WTC11 (cell line): ENCODE measurements around the gene RYR3. TPM values are rescaled to one million over a fixed set of nuclear protein-coding genes. Genes with fewer than 3 reads are reported as not detected.

Source experiments
- ATAC-seq: fragments of 200-7000 bp; cut with Tn5 transposase; 2 replicates; pipeline ENCODE4 v1.10.0; 2021; ENCODE audit warnings: mild to moderate bottlenecking, moderate library complexity
- CTCF ChIA-PET: fragments of 300-600 bp; sonication (Branson Sonifier 250); formaldehyde crosslinking; loops from one replicate; lab custom pipeline; 2021; ENCODE audit warnings: antibody characterized with exemption; lab: Charles Lee
- POLR2A ChIA-PET: fragments of 350-600 bp; sonication (Branson Sonifier 250); formaldehyde crosslinking; loops from one replicate; lab custom pipeline; 2021; ENCODE audit warnings: antibody characterized with exemption; lab: Charles Lee
- DNase-seq: peaks from one replicate; pipeline ENCODE4 v3.0.0; 2021; ENCODE audit warnings: low spot score
- H3K27ac Mint-ChIP-seq: 2 replicates; pipeline ENCODE4 v1.8.0; 2021; ENCODE audit warnings: mixed read lengths
- H3K27me3 Mint-ChIP-seq: 2 replicates; pipeline ENCODE4 v1.8.0; 2021; ENCODE audit warnings: low read depth, mild to moderate bottlenecking, moderate library complexity, mixed read lengths
- H3K36me3 Mint-ChIP-seq: 2 replicates; pipeline ENCODE4 v1.8.0; 2021; ENCODE audit warnings: mixed read lengths
- H3K4me1 Mint-ChIP-seq: 2 replicates; pipeline ENCODE4 v1.8.0; 2022; ENCODE audit warnings: mixed read lengths
- H3K4me3 Mint-ChIP-seq: 2 replicates; pipeline ENCODE4 v1.8.0; 2021; ENCODE audit warnings: mild to moderate bottlenecking, moderate library complexity, mixed read lengths
- H3K9me3 Mint-ChIP-seq: 2 replicates; pipeline ENCODE4 v1.8.0; 2021; ENCODE audit warnings: mixed read lengths
- ARID4B ChIP-seq: sonication (generic); formaldehyde crosslinking; IDR thresholded peaks from 2 replicates; pipeline ENCODE4 v1.8.0; 2023; ENCODE audit warnings: missing genetic modification reagents, mild to moderate bottlenecking, borderline replicate concordance
- ATF6 ChIP-seq: sonication (generic); formaldehyde crosslinking; IDR thresholded peaks from 2 replicates; pipeline ENCODE4 v1.8.1; 2023; ENCODE audit warnings: mild to moderate bottlenecking, missing genetic modification reagents
- ESRRA ChIP-seq: sonication (generic); formaldehyde crosslinking; IDR thresholded peaks from 2 replicates; pipeline ENCODE4 v1.8.1; 2022; ENCODE audit warnings: mild to moderate bottlenecking, missing genetic modification reagents, borderline replicate concordance
- GABPB1 ChIP-seq: sonication (generic); formaldehyde crosslinking; IDR thresholded peaks from 2 replicates; pipeline ENCODE4 v1.8.1; 2023; ENCODE audit warnings: mild to moderate bottlenecking, missing genetic modification reagents
- IRF2 ChIP-seq: sonication (generic); formaldehyde crosslinking; IDR thresholded peaks from 2 replicates; pipeline ENCODE4 v1.8.0; 2022; ENCODE audit warnings: low read depth, missing genetic modification reagents, borderline replicate concordance
- MYBL2 ChIP-seq: sonication (generic); formaldehyde crosslinking; IDR thresholded peaks from 2 replicates; pipeline ENCODE4 v1.8.1; 2023; ENCODE audit warnings: mild to moderate bottlenecking, moderate library complexity, missing genetic modification reagents
- NFE2L1 ChIP-seq: sonication (generic); formaldehyde crosslinking; IDR thresholded peaks from 2 replicates; pipeline ENCODE4 v1.8.1; 2023; ENCODE audit warnings: missing genetic modification reagents
- OVOL2 ChIP-seq: fragments of 250-450 bp; sonication (Bioruptor Pico); IDR thresholded peaks from 2 replicates; pipeline ENCODE4 v1.9.0; 2021; ENCODE audit warnings: mild to moderate bottlenecking, borderline replicate concordance
- PRRX2 ChIP-seq: fragments of 250-450 bp; sonication (Bioruptor Pico); IDR thresholded peaks from 2 replicates; pipeline ENCODE4 v1.8.0; 2021; ENCODE audit warnings: mild to moderate bottlenecking
- RELA ChIP-seq: sonication (generic); formaldehyde crosslinking; IDR thresholded peaks from 2 replicates; pipeline ENCODE4 v1.8.1; 2022; ENCODE audit warnings: missing genetic modification reagents, mild to moderate bottlenecking, borderline replicate concordance
- USF2 ChIP-seq: sonication (generic); formaldehyde crosslinking; IDR thresholded peaks from 2 replicates; pipeline ENCODE4 v1.8.1; 2023; ENCODE audit warnings: mild to moderate bottlenecking, missing genetic modification reagents, moderate library complexity
- ZNF317 ChIP-seq: sonication (generic); formaldehyde crosslinking; IDR thresholded peaks from 2 replicates; pipeline ENCODE4 v1.8.1; 2023; ENCODE audit warnings: low read depth, mild to moderate bottlenecking, moderate library complexity, missing genetic modification reagents, borderline replicate concordance
- total RNA-seq: library from RNA; stranded (reverse); gene quantifications from 3 replicates; pipeline ENCODE4 v1.2.3, GENCODE V29; 2021
- TF ChIP-seq, protein P1 (sequence below): sonication (generic); formaldehyde crosslinking; IDR thresholded peaks from 2 replicates; pipeline ENCODE4 v1.8.1; 2022; ENCODE audit warnings: mild to moderate bottlenecking, missing genetic modification reagents, moderate library complexity, borderline replicate concordance
- TF ChIP-seq, protein P2 (sequence below): sonication (generic); formaldehyde crosslinking; IDR thresholded peaks from 2 replicates; pipeline ENCODE4 v1.8.0; 2022; ENCODE audit warnings: missing genetic modification reagents
- TF ChIP-seq, protein P3 (sequence below): fragments of 250-450 bp; sonication (Bioruptor Pico); IDR thresholded peaks from 2 replicates; pipeline ENCODE4 v1.9.0; 2021; ENCODE audit warnings: moderate library complexity, mild to moderate bottlenecking, inconsistent platforms, borderline replicate concordance
- TF ChIP-seq, protein P4 (sequence below): sonication (generic); formaldehyde crosslinking; IDR thresholded peaks from 2 replicates; pipeline ENCODE4 v1.8.1; 2023; ENCODE audit warnings: mild to moderate bottlenecking, missing genetic modification reagents, borderline replicate concordance
- TF ChIP-seq, protein P5 (sequence below): sonication (generic); formaldehyde crosslinking; IDR thresholded peaks from 2 replicates; pipeline ENCODE4 v1.8.1; 2022; ENCODE audit warnings: missing genetic modification reagents, borderline replicate concordance

The RYR3 gene
- total RNA-seq, 1 experiment from 2014 or later = 1.4 TPM

GRCh38 chr15:33535135-33535534 is 224.4 kb downstream of the RYR3 start:
- ATAC-seq = no peak
- H3K36me3 Mint-ChIP-seq = no peaks in the 10 kb centered on the region
- no peak overlapping the region for H3K27ac Mint-ChIP-seq
- H3K9me3 Mint-ChIP-seq = no peaks in the 10 kb centered on the region
- CTCF ChIA-PET = no interaction called here
- POLR2A ChIA-PET = no interaction called here
- H3K27me3 Mint-ChIP-seq = no peaks in the 10 kb centered on the region; the same call in 1 of the 2 replicates
- H3K4me1 Mint-ChIP-seq = peaks cover 3% of the 10 kb centered on the region
- no peak for DNase-seq
- no peak overlapping the region for H3K4me3 Mint-ChIP-seq
- TF ChIP-seq IRF2 (no peak), MYBL2 (CRISPR knock-in tag) (no peak), RELA (CRISPR knock-in tag) (no peak), ESRRA (CRISPR knock-in tag) (no peak), GABPB1 (CRISPR knock-in tag) (no peak), PRRX2 (CRISPR knock-in tag) (no peak), OVOL2 (CRISPR knock-in tag) (no peak), USF2 (CRISPR knock-in tag) (no peak), ZNF317 (CRISPR knock-in tag) (no peak), NFE2L1 (CRISPR knock-in tag) (no peak), ARID4B (CRISPR knock-in tag) (no peak), ATF6 (CRISPR knock-in tag) (no peak)
- TF ChIP-seq, protein P1, sequence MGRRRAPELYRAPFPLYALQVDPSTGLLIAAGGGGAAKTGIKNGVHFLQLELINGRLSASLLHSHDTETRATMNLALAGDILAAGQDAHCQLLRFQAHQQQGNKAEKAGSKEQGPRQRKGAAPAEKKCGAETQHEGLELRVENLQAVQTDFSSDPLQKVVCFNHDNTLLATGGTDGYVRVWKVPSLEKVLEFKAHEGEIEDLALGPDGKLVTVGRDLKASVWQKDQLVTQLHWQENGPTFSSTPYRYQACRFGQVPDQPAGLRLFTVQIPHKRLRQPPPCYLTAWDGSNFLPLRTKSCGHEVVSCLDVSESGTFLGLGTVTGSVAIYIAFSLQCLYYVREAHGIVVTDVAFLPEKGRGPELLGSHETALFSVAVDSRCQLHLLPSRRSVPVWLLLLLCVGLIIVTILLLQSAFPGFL = no peak
- TF ChIP-seq, protein P2, sequence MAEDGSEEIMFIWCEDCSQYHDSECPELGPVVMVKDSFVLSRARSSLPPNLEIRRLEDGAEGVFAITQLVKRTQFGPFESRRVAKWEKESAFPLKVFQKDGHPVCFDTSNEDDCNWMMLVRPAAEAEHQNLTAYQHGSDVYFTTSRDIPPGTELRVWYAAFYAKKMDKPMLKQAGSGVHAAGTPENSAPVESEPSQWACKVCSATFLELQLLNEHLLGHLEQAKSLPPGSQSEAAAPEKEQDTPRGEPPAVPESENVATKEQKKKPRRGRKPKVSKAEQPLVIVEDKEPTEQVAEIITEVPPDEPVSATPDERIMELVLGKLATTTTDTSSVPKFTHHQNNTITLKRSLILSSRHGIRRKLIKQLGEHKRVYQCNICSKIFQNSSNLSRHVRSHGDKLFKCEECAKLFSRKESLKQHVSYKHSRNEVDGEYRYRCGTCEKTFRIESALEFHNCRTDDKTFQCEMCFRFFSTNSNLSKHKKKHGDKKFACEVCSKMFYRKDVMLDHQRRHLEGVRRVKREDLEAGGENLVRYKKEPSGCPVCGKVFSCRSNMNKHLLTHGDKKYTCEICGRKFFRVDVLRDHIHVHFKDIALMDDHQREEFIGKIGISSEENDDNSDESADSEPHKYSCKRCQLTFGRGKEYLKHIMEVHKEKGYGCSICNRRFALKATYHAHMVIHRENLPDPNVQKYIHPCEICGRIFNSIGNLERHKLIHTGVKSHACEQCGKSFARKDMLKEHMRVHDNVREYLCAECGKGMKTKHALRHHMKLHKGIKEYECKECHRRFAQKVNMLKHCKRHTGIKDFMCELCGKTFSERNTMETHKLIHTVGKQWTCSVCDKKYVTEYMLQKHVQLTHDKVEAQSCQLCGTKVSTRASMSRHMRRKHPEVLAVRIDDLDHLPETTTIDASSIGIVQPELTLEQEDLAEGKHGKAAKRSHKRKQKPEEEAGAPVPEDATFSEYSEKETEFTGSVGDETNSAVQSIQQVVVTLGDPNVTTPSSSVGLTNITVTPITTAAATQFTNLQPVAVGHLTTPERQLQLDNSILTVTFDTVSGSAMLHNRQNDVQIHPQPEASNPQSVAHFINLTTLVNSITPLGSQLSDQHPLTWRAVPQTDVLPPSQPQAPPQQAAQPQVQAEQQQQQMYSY (CRISPR knock-in tag) = no peak
- TF ChIP-seq, protein P3, sequence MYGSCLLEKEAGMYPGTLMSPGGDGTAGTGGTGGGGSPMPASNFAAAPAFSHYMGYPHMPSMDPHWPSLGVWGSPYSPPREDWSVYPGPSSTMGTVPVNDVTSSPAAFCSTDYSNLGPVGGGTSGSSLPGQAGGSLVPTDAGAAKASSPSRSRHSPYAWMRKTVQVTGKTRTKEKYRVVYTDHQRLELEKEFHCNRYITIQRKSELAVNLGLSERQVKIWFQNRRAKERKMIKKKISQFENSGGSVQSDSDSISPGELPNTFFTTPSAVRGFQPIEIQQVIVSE (CRISPR knock-in tag) = no peak
- TF ChIP-seq, protein P4, sequence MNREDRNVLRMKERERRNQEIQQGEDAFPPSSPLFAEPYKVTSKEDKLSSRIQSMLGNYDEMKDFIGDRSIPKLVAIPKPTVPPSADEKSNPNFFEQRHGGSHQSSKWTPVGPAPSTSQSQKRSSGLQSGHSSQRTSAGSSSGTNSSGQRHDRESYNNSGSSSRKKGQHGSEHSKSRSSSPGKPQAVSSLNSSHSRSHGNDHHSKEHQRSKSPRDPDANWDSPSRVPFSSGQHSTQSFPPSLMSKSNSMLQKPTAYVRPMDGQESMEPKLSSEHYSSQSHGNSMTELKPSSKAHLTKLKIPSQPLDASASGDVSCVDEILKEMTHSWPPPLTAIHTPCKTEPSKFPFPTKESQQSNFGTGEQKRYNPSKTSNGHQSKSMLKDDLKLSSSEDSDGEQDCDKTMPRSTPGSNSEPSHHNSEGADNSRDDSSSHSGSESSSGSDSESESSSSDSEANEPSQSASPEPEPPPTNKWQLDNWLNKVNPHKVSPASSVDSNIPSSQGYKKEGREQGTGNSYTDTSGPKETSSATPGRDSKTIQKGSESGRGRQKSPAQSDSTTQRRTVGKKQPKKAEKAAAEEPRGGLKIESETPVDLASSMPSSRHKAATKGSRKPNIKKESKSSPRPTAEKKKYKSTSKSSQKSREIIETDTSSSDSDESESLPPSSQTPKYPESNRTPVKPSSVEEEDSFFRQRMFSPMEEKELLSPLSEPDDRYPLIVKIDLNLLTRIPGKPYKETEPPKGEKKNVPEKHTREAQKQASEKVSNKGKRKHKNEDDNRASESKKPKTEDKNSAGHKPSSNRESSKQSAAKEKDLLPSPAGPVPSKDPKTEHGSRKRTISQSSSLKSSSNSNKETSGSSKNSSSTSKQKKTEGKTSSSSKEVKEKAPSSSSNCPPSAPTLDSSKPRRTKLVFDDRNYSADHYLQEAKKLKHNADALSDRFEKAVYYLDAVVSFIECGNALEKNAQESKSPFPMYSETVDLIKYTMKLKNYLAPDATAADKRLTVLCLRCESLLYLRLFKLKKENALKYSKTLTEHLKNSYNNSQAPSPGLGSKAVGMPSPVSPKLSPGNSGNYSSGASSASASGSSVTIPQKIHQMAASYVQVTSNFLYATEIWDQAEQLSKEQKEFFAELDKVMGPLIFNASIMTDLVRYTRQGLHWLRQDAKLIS (CRISPR knock-in tag) = no peak
- TF ChIP-seq, protein P5, sequence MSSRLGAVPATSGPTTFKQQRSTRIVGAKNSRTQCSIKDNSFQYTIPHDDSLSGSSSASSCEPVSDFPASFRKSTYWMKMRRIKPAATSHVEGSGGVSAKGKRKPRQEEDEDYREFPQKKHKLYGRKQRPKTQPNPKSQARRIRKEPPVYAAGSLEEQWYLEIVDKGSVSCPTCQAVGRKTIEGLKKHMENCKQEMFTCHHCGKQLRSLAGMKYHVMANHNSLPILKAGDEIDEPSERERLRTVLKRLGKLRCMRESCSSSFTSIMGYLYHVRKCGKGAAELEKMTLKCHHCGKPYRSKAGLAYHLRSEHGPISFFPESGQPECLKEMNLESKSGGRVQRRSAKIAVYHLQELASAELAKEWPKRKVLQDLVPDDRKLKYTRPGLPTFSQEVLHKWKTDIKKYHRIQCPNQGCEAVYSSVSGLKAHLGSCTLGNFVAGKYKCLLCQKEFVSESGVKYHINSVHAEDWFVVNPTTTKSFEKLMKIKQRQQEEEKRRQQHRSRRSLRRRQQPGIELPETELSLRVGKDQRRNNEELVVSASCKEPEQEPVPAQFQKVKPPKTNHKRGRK (CRISPR knock-in tag) = no peak
